ENCODE data around the gene NR2F2. TPM values are rescaled to one million over a fixed set of nuclear protein-coding genes. Genes with fewer than 3 reads are reported as not detected.
"Not testable (repeated sequence)": the region's sequence is repeated elsewhere in the genome, so short reads cannot be mapped to it uniquely, and the experiment has no call there.

The NR2F2 gene
- total RNA-seq, 4 donors from 2014 or later: 11.3 to 29.5 (median 18.4) TPM

DNA sequence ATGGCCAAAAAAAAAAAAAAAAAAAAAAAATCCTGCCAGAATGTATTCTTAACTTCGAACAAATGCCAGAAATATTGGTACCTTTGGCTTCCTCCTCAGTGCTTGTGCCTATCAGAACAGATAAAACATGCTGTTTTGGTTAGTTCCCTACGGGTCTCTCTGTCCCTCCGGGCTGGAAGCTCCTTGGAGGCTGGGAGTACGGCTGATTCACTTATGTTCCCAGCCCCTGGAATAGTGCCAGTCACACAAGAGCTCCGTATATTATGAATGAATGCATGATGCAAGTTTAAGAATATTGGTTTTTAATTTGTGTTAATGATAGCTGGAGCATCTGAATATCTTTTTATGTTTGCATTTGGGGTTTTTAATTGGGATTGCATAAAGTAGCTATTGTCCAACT lies 44.0 kb downstream of the NR2F2 start:
- intact Hi-C loops (cut with DNase I; ENCODE audit: low total_unique reads) (loop anchor here (2.0 kb wide), 1 partner anchor 48 kb away; no protein-coding TSS in a partner anchor), in situ Hi-C loops (cut with MboI; ENCODE audit: low pct_ligation_motif_present in 1 of 4, low pct_unique_long_range_greater_than_20kb in 1 of 4, low sequenced_read_pairs in 3 of 4) (loop anchor here in 2 of 4 donors (25.0 kb wide), 3 partner anchors 513 to 1388 kb away; no protein-coding TSS in a partner anchor)
- DNase-seq: no peak

DNA sequence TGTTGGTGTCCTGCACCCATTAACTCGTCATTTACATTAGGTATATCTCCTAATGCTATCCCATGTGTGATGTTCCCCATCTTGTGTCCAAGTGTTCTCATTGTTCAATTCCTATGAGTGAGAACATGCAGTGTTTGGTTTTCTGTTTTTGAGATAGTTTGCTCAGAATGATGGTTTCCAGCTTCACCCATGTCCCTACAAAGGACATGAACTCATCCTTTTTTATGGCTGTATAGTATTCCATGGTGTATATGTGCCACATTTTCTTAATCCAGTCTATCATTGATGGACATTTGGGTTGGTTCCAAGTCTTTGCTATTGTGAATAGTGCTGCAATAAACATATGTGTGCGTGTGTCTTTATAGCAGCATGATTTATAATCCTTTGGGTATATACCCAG lies 49.1 kb downstream of the NR2F2 start:
- H3K27ac ChIP-seq: not testable (repeated sequence)
- 60 to 84% methylated on average over 1 of the region's 2 CpGs for WGBS, 2 donors (ENCODE audit: low coverage in 1 of 2)

More for the DNA sequence above, 44.0 kb downstream of the NR2F2 start:
- Histone ChIP-seq H3K9me3 (no peaks in the 10 kb centered on the region), H3K27me3 (peaks cover 12% of the 10 kb centered on the region), H3K4me3 (no peak overlapping the region), H3K36me3 (no peaks in the 10 kb centered on the region), H3K4me1 (no peaks in the 10 kb centered on the region), H3K27ac (no peak overlapping the region)
- WGBS, 2 donors (ENCODE audit: low coverage in 1 of 2): 67 to 89% methylated on average over 1 to 5 of the region's 5 CpGs
- TF ChIP-seq POLR2A (IDR thresholded peaks at IDR 0.05) (no peak), EP300 (IDR thresholded peaks at IDR 0.05; ENCODE audit: low read depth) (no peak), POLR2AphosphoS5 (IDR thresholded peaks at IDR 0.05) (no peak)
- TF ChIP-seq, protein P1, sequence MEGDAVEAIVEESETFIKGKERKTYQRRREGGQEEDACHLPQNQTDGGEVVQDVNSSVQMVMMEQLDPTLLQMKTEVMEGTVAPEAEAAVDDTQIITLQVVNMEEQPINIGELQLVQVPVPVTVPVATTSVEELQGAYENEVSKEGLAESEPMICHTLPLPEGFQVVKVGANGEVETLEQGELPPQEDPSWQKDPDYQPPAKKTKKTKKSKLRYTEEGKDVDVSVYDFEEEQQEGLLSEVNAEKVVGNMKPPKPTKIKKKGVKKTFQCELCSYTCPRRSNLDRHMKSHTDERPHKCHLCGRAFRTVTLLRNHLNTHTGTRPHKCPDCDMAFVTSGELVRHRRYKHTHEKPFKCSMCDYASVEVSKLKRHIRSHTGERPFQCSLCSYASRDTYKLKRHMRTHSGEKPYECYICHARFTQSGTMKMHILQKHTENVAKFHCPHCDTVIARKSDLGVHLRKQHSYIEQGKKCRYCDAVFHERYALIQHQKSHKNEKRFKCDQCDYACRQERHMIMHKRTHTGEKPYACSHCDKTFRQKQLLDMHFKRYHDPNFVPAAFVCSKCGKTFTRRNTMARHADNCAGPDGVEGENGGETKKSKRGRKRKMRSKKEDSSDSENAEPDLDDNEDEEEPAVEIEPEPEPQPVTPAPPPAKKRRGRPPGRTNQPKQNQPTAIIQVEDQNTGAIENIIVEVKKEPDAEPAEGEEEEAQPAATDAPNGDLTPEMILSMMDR (IDR thresholded peaks at IDR 0.05): no peak

DNA sequence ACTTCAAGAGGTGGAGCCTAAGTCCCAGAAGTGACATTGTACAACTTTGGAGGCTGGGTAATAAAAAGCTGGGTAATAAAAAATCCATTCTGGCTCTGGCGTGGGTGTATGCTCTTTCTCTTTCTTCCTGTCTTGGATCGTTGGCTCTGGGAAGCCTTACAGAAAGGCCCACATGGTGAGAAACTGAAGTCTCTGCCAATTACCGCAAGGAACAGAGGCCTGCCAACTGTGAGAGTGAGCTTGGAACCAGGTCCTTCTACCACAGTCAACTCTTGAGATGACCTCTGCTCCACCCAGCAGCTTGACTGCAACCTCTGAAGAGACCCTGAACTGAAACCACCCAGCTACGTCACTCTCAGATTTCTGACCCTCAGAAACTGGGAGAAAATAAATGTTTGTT lies 51.0 kb downstream of the NR2F2 start:
- intact Hi-C loops (cut with DNase I; ENCODE audit: low total_unique reads): no loop called here
- Histone ChIP-seq H3K27ac (no peak overlapping the region), H3K36me3 (no peaks in the 10 kb centered on the region), H3K9me3 (no peaks in the 10 kb centered on the region), H3K27me3 (no peaks in the 10 kb centered on the region), H3K4me1 (no peaks in the 10 kb centered on the region), H3K4me3 (no peak overlapping the region)
- in situ Hi-C loops (cut with MboI; ENCODE audit: low pct_ligation_motif_present in 1 of 4, low pct_unique_long_range_greater_than_20kb in 1 of 4, low sequenced_read_pairs in 3 of 4): loop anchor here in 1 of 4 donors (25.0 kb wide), 1 partner anchor 1719 kb away; no protein-coding TSS in a partner anchor
- 50 to 55% methylated on average over 2 to 4 of the region's 4 CpGs for WGBS, 2 donors (ENCODE audit: low coverage in 1 of 2)
- no peak for DNase-seq
- no peak for TF ChIP-seq POLR2AphosphoS5 (IDR thresholded peaks at IDR 0.05)
- no peak for TF ChIP-seq POLR2A (IDR thresholded peaks at IDR 0.05)
- TF ChIP-seq EP300 (IDR thresholded peaks at IDR 0.05; ENCODE audit: low read depth): no peak
- TF ChIP-seq, protein P1 (IDR thresholded peaks at IDR 0.05): no peak

More for the DNA sequence above, 49.1 kb downstream of the NR2F2 start:
- in situ Hi-C loops (cut with MboI; ENCODE audit: low pct_ligation_motif_present in 1 of 4, low pct_unique_long_range_greater_than_20kb in 1 of 4, low sequenced_read_pairs in 3 of 4): loop anchor here in 1 of 4 donors (25.0 kb wide), 1 partner anchor 1717 kb away; no protein-coding TSS in a partner anchor
- H3K27me3 ChIP-seq; H3K9me3 ChIP-seq; H3K36me3 ChIP-seq; H3K4me3 ChIP-seq; H3K4me1 ChIP-seq; DNase-seq; intact Hi-C loops (cut with DNase I; ENCODE audit: low total_unique reads): not testable (repeated sequence)

DNA sequence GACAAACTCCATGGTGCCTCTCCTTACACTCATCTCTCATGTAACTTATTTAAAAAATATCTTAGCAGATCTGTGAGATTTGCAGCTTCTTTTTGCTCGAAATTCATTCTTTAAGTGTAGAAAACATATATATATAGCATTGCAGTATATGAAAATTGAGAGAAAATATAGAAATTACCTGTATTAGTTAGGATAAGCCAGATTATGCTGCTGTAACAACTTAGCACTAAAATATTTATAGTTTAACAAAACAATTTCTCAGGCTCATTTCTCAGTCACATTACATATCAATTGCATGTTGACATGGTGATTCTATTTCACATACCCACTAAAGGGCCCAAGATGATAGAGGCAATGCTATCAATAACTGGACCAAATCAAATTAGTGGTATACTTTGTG lies 54.7 kb downstream of the NR2F2 start:
- no peak overlapping the region for H3K4me3 ChIP-seq
- H3K9me3 ChIP-seq: no peaks in the 10 kb centered on the region
- intact Hi-C loops (cut with DNase I; ENCODE audit: low total_unique reads) (no loop called here), in situ Hi-C loops (cut with MboI; ENCODE audit: low pct_ligation_motif_present in 1 of 4, low pct_unique_long_range_greater_than_20kb in 1 of 4, low sequenced_read_pairs in 3 of 4) (loop anchor here in 1 of 4 donors (25.0 kb wide), 1 partner anchor 1723 kb away; no protein-coding TSS in a partner anchor)
- DNase-seq: no peak
- no peak for TF ChIP-seq POLR2AphosphoS5 (IDR thresholded peaks at IDR 0.05)
- TF ChIP-seq, protein P1 (IDR thresholded peaks at IDR 0.05): no peak
- no peak for TF ChIP-seq EP300 (IDR thresholded peaks at IDR 0.05; ENCODE audit: low read depth)
- TF ChIP-seq POLR2A (IDR thresholded peaks at IDR 0.05): no peak
- no peaks in the 10 kb centered on the region for H3K36me3 ChIP-seq
- H3K27me3 ChIP-seq: no peaks in the 10 kb centered on the region
- H3K27ac ChIP-seq: no peak overlapping the region
- whole genome bisulfite sequencing, 2 donors (ENCODE audit: low coverage in 1 of 2): 50 to 52% methylated on average over 1 of the region's 1 CpG
- H3K4me1 ChIP-seq: no peaks in the 10 kb centered on the region

DNA sequence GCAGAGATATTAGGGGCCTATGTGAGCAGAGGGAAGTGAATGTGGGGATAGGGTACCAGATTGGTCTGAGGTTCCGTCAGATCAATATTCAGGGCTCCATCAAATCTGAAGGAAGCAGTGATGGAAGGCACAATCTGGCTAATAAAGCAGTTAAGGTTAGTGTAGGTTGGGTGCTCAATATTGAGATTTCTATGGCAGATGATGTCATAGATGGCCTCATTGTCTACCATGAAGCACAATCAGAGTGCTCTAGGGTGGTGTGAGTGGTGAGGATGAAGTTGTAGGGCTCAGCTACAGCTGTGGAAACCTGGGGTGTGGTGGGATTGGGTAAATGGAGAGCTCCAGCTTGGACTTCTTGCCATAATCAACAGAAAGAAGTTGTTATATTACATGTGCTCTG lies 58.2 kb downstream of the NR2F2 start:
- Histone ChIP-seq H3K4me1 (no peaks in the 10 kb centered on the region), H3K36me3 (no peaks in the 10 kb centered on the region), H3K9me3 (no peaks in the 10 kb centered on the region), H3K27me3 (no peaks in the 10 kb centered on the region), H3K4me3 (no peak overlapping the region), H3K27ac (no peak overlapping the region)
- in situ Hi-C loops (cut with MboI; ENCODE audit: low pct_ligation_motif_present in 1 of 4, low pct_unique_long_range_greater_than_20kb in 1 of 4, low sequenced_read_pairs in 3 of 4): loop anchor here in 1 of 4 donors (25.0 kb wide), 1 partner anchor 1726 kb away; no protein-coding TSS in a partner anchor
- 59 to 100% methylated on average over 1 of the region's 1 CpG for WGBS, 2 donors (ENCODE audit: low coverage in 1 of 2)
- TF ChIP-seq POLR2A (IDR thresholded peaks at IDR 0.05) (no peak), POLR2AphosphoS5 (IDR thresholded peaks at IDR 0.05) (no peak)
- intact Hi-C loops (cut with DNase I; ENCODE audit: low total_unique reads): no loop called here
- DNase-seq: no peak

All from transverse colon (tissue), 4 donors.